ENCODE results near the gene DLG5.

The DLG5 gene

GRCh38 chr10:77962350-77963146, 36.0 kb upstream of the DLG5 start:
- H3K79me2 ChIP-seq (ENCODE audit: insufficient read depth, low read length), result no peaks in the 10 kb centered on the region
- H3K9ac ChIP-seq (ENCODE audit: low read depth, low read length, poor library complexity, severe bottlenecking), result no peak overlapping the region
- H3K27me3 ChIP-seq (ENCODE audit: insufficient read depth, low read length, poor library complexity, severe bottlenecking), result no peaks in the 10 kb centered on the region
- no peaks in the 10 kb centered on the region for H3K36me3 ChIP-seq (ENCODE audit: insufficient read depth, low read length)
- H3F3A ChIP-seq (ENCODE audit: low read depth), result no peaks in the 10 kb centered on the region
- H4K20me1 ChIP-seq (ENCODE audit: insufficient read depth, low read length, poor library complexity, severe bottlenecking), result no peaks in the 10 kb centered on the region
- TF ChIP-seq, protein P1, sequence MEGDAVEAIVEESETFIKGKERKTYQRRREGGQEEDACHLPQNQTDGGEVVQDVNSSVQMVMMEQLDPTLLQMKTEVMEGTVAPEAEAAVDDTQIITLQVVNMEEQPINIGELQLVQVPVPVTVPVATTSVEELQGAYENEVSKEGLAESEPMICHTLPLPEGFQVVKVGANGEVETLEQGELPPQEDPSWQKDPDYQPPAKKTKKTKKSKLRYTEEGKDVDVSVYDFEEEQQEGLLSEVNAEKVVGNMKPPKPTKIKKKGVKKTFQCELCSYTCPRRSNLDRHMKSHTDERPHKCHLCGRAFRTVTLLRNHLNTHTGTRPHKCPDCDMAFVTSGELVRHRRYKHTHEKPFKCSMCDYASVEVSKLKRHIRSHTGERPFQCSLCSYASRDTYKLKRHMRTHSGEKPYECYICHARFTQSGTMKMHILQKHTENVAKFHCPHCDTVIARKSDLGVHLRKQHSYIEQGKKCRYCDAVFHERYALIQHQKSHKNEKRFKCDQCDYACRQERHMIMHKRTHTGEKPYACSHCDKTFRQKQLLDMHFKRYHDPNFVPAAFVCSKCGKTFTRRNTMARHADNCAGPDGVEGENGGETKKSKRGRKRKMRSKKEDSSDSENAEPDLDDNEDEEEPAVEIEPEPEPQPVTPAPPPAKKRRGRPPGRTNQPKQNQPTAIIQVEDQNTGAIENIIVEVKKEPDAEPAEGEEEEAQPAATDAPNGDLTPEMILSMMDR (conservative IDR thresholded peaks at IDR 0.05; ENCODE audit: low read length), result no peak
- no peak for TF ChIP-seq EZH2phosphoT487 (IDR thresholded peaks at IDR 0.05; ENCODE audit: borderline replicate concordance)
- H3K4me3 ChIP-seq (ENCODE audit: low read length, poor library complexity, severe bottlenecking), result no peak overlapping the region
- H3K4me2 ChIP-seq (ENCODE audit: low read depth, low read length, poor library complexity, severe bottlenecking), result no peak overlapping the region
- H2AFZ ChIP-seq (ENCODE audit: low read length), result no peak overlapping the region
- H3K9me3 ChIP-seq (ENCODE audit: insufficient read depth, low read depth, low read length), result no peaks in the 10 kb centered on the region; the same call in 1 of the 2 replicates
- H3K9me2 ChIP-seq (replicated peaks; ENCODE audit: low read depth, low read length), result no peaks in the 10 kb centered on the region
- no peaks in the 10 kb centered on the region for H3K4me1 ChIP-seq (ENCODE audit: insufficient read depth, low read length, poor library complexity, severe bottlenecking)

GRCh38 chr10:77961668-77962067, 35.1 kb upstream of the DLG5 start:
- TF ChIP-seq, protein P1 (conservative IDR thresholded peaks at IDR 0.05; ENCODE audit: low read length), result no peak
- no peak for TF ChIP-seq EZH2phosphoT487 (IDR thresholded peaks at IDR 0.05; ENCODE audit: borderline replicate concordance)
- no peaks in the 10 kb centered on the region for H3K36me3 ChIP-seq (ENCODE audit: insufficient read depth, low read length)
- H3K27me3 ChIP-seq (ENCODE audit: insufficient read depth, low read length, poor library complexity, severe bottlenecking), result no peaks in the 10 kb centered on the region
- no peak overlapping the region for H3K4me3 ChIP-seq (ENCODE audit: low read length, poor library complexity, severe bottlenecking)
- H3K9ac ChIP-seq (ENCODE audit: low read depth, low read length, poor library complexity, severe bottlenecking), result no peak overlapping the region
- H3K79me2 ChIP-seq (ENCODE audit: insufficient read depth, low read length), result no peaks in the 10 kb centered on the region
- H3K4me2 ChIP-seq (ENCODE audit: low read depth, low read length, poor library complexity, severe bottlenecking), result no peak overlapping the region
- no peaks in the 10 kb centered on the region; the same call in 1 of the 2 replicates for H3K9me3 ChIP-seq (ENCODE audit: insufficient read depth, low read depth, low read length)
- H2AFZ ChIP-seq (ENCODE audit: low read length), result no peak overlapping the region
- H3K9me2 ChIP-seq (replicated peaks; ENCODE audit: low read depth, low read length), result no peaks in the 10 kb centered on the region
- H3F3A ChIP-seq (ENCODE audit: low read depth), result no peaks in the 10 kb centered on the region
- H3K4me1 ChIP-seq (ENCODE audit: insufficient read depth, low read length, poor library complexity, severe bottlenecking), result no peaks in the 10 kb centered on the region
- H4K20me1 ChIP-seq (ENCODE audit: insufficient read depth, low read length, poor library complexity, severe bottlenecking), result no peaks in the 10 kb centered on the region

- H3K27me3 ChIP-seq (ENCODE audit: insufficient read depth, low read length, poor library complexity, severe bottlenecking), result no peaks in the 10 kb centered on the region
- no peaks in the 10 kb centered on the region for H3K79me2 ChIP-seq (ENCODE audit: insufficient read depth, low read length)
- H3K4me2 ChIP-seq (ENCODE audit: low read depth, low read length, poor library complexity, severe bottlenecking), result no peak overlapping the region
- H3K9ac ChIP-seq (ENCODE audit: low read depth, low read length, poor library complexity, severe bottlenecking), result no peak overlapping the region
- no peak overlapping the region for H2AFZ ChIP-seq (ENCODE audit: low read length)
- H3K9me3 ChIP-seq (ENCODE audit: insufficient read depth, low read depth, low read length), result no peaks in the 10 kb centered on the region; the same call in 1 of the 2 replicates
- TF ChIP-seq, protein P1 (conservative IDR thresholded peaks at IDR 0.05; ENCODE audit: low read length), result no peak
- TF ChIP-seq EZH2phosphoT487 (IDR thresholded peaks at IDR 0.05; ENCODE audit: borderline replicate concordance), result no peak
- no peaks in the 10 kb centered on the region for H3K4me1 ChIP-seq (ENCODE audit: insufficient read depth, low read length, poor library complexity, severe bottlenecking)
- H3K9me2 ChIP-seq (replicated peaks; ENCODE audit: low read depth, low read length), result no peaks in the 10 kb centered on the region
- H4K20me1 ChIP-seq (ENCODE audit: insufficient read depth, low read length, poor library complexity, severe bottlenecking), result no peaks in the 10 kb centered on the region
- no peak overlapping the region for H3K4me3 ChIP-seq (ENCODE audit: low read length, poor library complexity, severe bottlenecking)
- no peaks in the 10 kb centered on the region for H3F3A ChIP-seq (ENCODE audit: low read depth)
- H3K36me3 ChIP-seq (ENCODE audit: insufficient read depth, low read length), result no peaks in the 10 kb centered on the region
Observed at GRCh38 chr10:77960829-77961329, 34.3 kb upstream of the DLG5 start.

Measured in Loucy (cell line).